B cell (primary cell): ENCODE results near the gene CATSPER3.

Experiments
- CTCF ChIP-seq: fragments of 200-600 bp; IDR thresholded peaks from one replicate; pipeline ENCODE4 v1.8.0; 2022; ENCODE audit warnings: antibody characterized with exemption, mild to moderate bottlenecking
- EZH2 ChIP-seq: IDR thresholded peaks from 2 replicates; pipeline ENCODE4 v1.6.1; 2012; ENCODE audit warnings: borderline replicate concordance, low read depth, mild to moderate bottlenecking, moderate library complexity, low read length; ENCODE audit not compliant: insufficient read depth, poor library complexity, severe bottlenecking

GRCh38 chr5:134948911-134949310, 18.8 kb upstream of the CATSPER3 start:
- TF ChIP-seq CTCF = no peak
- TF ChIP-seq EZH2 = no peak
